KOPT-K1 (cell line): ENCODE data around the gene TM7SF3.
"Not testable (repeated sequence)": the region's sequence is repeated elsewhere in the genome, so short reads cannot be mapped to it uniquely, and the experiment has no call there.

Experiments used
- H3K27ac ChIP-seq: fragments of 200-600 bp; sonication (generic); 2 replicates; pipeline ENCODE4 v1.5.1; 2016; ENCODE audit warnings: antibody characterized with exemption, mild to moderate bottlenecking, low read depth, low read length; ENCODE audit not compliant: poor library complexity, severe bottlenecking
- H3K36me3 ChIP-seq: fragments of 200-600 bp; sonication (generic); 2 replicates; pipeline ENCODE4 v1.5.1; 2017; ENCODE audit warnings: antibody characterized with exemption, mild to moderate bottlenecking, low read length, moderate library complexity; ENCODE audit not compliant: insufficient read depth
- H3K9me3 ChIP-seq: fragments of 200-600 bp; sonication (generic); 2 replicates; pipeline ENCODE4 v1.5.1; 2017; ENCODE audit warnings: antibody characterized with exemption, low read length, mild to moderate bottlenecking; ENCODE audit not compliant: insufficient read depth, poor library complexity, severe bottlenecking

The TM7SF3 gene

GRCh38 chr12:26971963-26972362 is 42.2 kb downstream of the TM7SF3 start:
- peaks cover 98% of the 10 kb centered on the region for H3K36me3 ChIP-seq
- no peaks in the 10 kb centered on the region for H3K9me3 ChIP-seq
- H3K27ac ChIP-seq = no peak overlapping the region

DNA sequence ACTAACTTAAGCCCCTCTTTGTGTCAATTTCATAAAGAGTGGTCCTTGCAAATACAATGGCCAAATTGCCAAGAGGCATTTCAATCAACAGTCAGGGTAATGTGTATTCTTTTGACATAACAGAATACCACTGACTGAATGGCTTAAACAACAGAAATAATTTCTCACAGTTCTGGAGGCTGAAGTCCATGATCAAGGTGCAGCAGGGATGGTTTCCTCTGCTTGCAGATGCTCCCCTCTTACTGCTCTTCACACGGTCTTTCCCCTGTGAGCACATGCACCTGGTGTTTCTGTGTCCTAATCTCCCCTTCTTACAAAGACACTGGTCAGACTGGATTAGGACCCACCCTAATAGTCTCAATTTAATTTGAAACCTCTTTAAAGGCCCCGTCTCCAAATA is 44.0 kb downstream of the TM7SF3 start:
- Histone ChIP-seq H3K27ac (no peak overlapping the region), H3K36me3 (peaks cover 94% of the 10 kb centered on the region)

GRCh38 chr12:26966842-26967241 is 47.3 kb downstream of the TM7SF3 start:
- Histone ChIP-seq H3K27ac (no peak overlapping the region), H3K9me3 (no peaks in the 10 kb centered on the region), H3K36me3 (peaks cover 94% of the 10 kb centered on the region)

More for the DNA sequence above, 44.0 kb downstream of the TM7SF3 start:
- H3K9me3 ChIP-seq = no peaks in the 10 kb centered on the region

DNA sequence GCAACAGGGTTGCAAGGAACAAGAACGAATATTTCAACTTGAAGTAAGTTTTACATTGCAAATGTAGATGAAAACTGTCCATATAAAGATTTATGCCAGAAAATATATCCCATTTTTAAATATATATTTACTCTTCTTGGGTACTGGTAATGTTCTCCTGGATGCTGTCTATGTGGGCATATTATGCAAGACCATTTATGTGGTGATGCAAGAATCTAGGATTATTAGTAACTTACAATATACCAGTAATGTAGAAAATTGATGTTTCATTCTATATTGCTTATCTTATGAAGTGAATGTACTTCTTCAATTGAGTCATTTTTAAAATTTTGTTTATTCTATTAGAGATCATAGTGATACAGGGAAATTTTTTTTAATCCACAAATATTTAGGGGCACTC is 50.8 kb downstream of the TM7SF3 start:
- Histone ChIP-seq H3K36me3 (peaks cover 90% of the 10 kb centered on the region), H3K27ac (no peak overlapping the region), H3K9me3 (no peaks in the 10 kb centered on the region)

DNA sequence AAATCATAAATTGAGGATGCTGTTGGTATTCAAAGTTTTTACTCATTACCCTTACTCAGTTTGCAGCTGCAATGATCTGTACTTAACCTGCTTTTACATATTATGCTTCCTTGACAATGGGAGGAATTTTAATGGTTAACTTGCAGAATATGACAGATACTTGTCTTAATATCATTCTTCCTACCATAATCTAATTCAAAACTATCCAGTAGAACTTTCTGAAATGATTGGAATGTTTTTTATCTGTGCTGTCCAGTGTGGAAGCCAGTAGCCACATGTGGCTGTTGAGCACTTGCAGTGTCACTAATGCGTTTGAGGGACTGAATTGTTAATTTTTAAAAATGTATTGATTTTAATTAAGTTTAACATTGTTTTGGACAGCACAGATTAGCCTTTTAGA is 52.4 kb downstream of the TM7SF3 start:
- Histone ChIP-seq H3K36me3 (peaks cover 91% of the 10 kb centered on the region), H3K27ac (no peak overlapping the region)

GRCh38 chr12:26961391-26961790 is 52.8 kb downstream of the TM7SF3 start:
- H3K27ac ChIP-seq, H3K9me3 ChIP-seq: not testable (repeated sequence)
- H3K36me3 ChIP-seq = peaks cover 91% of the 10 kb centered on the region

More for the DNA sequence above, 52.4 kb downstream of the TM7SF3 start:
- H3K9me3 ChIP-seq = no peaks in the 10 kb centered on the region

DNA sequence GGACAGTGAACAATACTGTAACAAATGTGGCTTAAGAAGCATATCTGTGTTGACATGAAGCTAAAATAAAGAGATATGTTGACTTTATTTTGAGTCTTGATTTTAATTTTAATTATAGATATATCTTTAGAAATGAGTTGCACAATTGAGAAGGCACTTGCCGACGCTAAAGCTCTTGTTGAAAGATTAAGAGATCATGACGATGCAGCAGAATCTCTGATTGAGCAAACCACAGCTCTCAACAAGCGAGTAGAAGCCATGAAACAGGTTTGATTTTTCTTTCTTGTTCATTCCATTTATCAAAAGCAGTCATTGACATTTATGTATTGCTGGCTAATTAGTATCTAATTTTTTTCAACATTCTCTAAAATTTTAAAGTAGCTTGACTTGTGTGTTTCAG is 60.2 kb downstream of the TM7SF3 start:
- Histone ChIP-seq H3K27ac (no peak overlapping the region), H3K36me3 (peaks cover 56% of the 10 kb centered on the region), H3K9me3 (peaks cover 6% of the 10 kb centered on the region)

DNA sequence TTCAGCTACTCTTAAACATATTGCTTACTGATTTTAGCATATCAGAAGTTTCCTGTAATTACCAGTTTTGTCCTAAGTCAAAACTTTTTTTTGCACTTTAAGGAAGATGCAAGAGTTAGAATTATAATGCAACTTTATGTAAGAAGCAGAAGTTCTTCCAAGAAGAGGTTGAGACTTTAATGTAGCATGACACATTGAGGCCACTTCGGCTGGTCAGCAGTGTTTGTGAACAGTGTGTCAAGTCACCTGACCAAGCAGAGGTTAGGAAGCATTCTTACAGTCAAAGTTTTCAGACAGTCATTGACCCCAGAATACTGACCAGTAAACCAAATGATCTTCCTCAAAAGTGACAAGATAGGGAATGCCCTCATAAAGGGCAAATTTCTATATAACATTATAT is 60.7 kb downstream of the TM7SF3 start:
- H3K9me3 ChIP-seq = peaks cover 12% of the 10 kb centered on the region
- peaks cover 58% of the 10 kb centered on the region for H3K36me3 ChIP-seq
- peak overlapping the region; percentile 8 for H3K27ac ChIP-seq

DNA sequence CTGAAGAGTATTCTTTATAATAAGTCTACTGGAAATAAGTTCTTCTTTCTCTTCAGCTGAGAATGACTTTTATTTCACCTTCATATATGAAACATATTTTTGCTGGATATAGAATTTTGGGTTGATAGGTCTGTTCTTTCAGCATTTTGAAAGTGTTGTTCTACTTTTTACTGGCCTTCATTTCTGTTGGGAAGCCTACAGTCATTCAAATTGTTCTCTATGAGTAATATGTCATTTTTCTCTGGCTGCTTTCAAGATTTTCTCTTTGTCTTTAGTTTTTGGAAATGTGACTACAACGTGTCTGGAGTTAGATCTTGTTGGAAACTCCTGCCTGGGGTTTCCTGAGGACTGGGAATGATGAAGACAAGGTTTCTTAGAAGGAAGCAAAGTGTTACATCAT is 65.9 kb downstream of the TM7SF3 start:
- Histone ChIP-seq H3K9me3 (peaks cover 55% of the 10 kb centered on the region), H3K36me3 (peaks cover 39% of the 10 kb centered on the region), H3K27ac (no peak overlapping the region)

DNA sequence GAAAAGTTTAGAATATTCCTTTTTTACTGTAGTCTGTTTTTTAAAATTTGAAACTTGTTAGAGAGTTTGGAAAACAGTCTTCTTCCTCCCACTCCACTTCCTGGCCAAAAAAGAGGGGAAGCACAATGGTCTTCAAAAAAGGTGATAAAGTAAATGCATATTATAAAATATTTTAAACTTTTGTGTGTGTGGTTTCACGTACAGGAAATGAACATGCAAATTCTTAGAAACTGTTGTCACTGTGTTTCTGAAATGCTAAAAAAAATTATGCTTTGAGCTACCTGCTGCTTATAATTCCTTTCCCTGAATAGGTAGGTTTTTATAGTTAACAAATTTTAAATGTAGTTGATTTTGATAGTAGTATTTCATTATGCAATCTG is 73.0 kb downstream of the TM7SF3 start:
- H3K27ac ChIP-seq = peak overlapping the region; percentile 87

DNA sequence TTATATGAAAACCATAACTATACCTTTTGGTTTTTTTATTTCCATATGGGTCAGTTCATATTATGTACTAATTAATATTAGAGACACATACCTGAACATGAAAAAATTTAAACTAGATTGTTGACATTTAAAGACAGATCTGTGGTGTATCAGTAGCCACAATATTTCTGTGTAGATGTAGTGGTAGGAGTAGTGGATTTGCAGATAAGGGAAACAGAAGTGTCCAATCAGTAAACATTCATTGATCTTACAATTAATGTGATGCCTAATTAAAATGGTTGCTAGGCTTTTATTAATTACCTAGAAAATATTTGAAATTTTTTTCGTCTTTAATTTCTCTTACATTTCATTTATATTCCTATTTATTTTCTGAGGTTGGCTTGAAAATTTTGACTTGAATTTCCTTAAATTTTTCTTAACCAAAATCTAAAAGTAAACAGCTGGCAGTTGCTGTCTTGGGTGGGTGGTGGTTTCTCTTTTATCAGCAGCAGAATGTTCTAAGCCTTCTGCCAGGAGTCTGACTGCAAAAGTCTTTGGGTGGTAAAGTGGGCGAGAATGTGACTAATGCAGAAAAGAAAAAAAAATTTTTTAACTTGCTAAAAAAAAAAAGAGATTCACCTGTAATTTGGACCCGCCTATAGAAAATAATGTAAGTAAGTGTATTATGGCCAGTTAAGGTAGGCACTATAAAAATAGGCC is 73.5 kb downstream of the TM7SF3 start:
- Histone ChIP-seq H3K9me3 (peaks cover 15% of the 10 kb centered on the region), H3K36me3 (peaks cover 7% of the 10 kb centered on the region; the same call in 1 of the 2 replicates), H3K27ac (peak overlapping the region; percentile 87)

More for the DNA sequence above, 73.0 kb downstream of the TM7SF3 start:
- Histone ChIP-seq H3K36me3 (peaks cover 8% of the 10 kb centered on the region), H3K9me3 (peaks cover 21% of the 10 kb centered on the region)

- Histone ChIP-seq H3K36me3 (peaks cover 8% of the 10 kb centered on the region; the same call in 1 of the 2 replicates), H3K9me3 (peaks cover 9% of the 10 kb centered on the region), H3K27ac (peak overlapping the region; percentile 87)
Observed at GRCh38 chr12:26939953-26940352, 74.2 kb downstream of the TM7SF3 start.

DNA sequence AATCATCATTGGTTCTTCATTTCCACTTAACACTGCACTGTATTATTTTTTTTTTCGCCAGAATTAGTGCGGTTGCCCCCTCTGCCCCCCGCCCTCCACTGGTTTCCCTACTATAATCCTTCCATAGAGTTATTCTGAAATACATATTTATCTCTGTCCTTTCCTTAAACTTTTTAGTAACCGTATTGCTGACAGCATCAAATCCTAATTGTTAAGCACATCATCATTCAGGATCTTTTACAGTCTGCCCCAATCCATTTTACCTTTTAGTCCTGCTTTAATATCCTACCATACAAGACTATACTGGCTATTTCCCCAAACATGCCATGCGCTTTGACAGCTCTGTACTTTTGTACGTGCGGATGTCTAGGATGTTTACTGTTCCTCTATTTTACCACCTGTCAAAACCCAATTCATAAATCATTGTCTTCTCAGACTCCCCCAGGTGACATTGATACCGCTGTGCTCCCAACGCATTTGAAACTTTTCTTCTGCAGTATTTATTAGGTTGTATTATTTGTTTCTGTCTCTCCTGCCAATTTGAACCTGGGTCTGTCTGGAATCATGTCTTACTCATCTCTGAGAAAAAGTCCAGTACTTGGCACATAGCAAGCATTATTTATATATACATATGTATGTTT is 74.9 kb downstream of the TM7SF3 start:
- Histone ChIP-seq H3K9me3 (peaks cover 3% of the 10 kb centered on the region), H3K27ac (peak overlapping the region; percentile 87), H3K36me3 (peaks cover 12% of the 10 kb centered on the region; the same call in 1 of the 2 replicates)

DNA sequence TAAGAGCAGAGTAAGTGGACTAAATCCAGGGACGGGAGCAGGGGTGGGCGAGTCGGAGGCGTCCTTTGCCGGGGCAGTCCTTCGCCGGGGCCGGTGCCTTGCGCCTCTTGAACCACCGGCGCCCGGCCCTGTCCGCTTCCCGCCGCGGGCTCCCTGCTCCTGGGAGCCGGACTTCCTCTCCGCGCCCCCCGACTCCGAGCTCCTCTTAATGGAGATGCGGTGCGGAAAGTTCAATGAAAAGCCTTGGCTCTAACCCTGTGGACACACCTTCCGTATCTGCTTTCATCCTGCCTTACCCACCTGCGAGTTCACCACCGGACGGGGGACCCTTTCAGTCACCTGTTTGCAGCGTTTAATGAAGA is 75.5 kb downstream of the TM7SF3 start:
- H3K9me3 ChIP-seq = no peaks in the 10 kb centered on the region
- H3K36me3 ChIP-seq = peaks cover 13% of the 10 kb centered on the region; the same call in 1 of the 2 replicates
- H3K27ac ChIP-seq = peak overlapping the region; percentile 87

- H3K27ac ChIP-seq = peak within 1 kb of the TSS; percentile 87
- no peaks in the 10 kb centered on the region for H3K9me3 ChIP-seq
- peaks cover 19% of the 10 kb centered on the region for H3K36me3 ChIP-seq
Observed at GRCh38 chr12:26937863-26938700, 76.1 kb downstream of the TM7SF3 start, which contains the start of the genes FGFR1OP2 and INTS13. FGFR1OP2 (plus strand) TSS chr12:26938470; CDS start chr12:26954159, 15,689 bp downstream. INTS13 (minus strand) TSS chr12:26937981; CDS start chr12:26936803, 1,178 bp downstream.
